GM10248 (cell line): ENCODE results near the gene RNF157.

Source experiments
- CTCF ChIA-PET: fragments of 300-600 bp; sonication (Branson Sonifier 250); formaldehyde crosslinking; extraction: SDS; loops from one replicate; lab custom pipeline; 2021; ENCODE audit warnings: antibody characterized with exemption; lab: Yijun Ruan, JAX
- POLR2A ChIA-PET: fragments of 350-650 bp; sonication (Branson Sonifier 250); formaldehyde crosslinking; extraction: SDS; loops from one replicate; lab custom pipeline; 2020; ENCODE audit warnings: antibody characterized with exemption; lab: Yijun Ruan, JAX
- DNase-seq: peaks from one replicate; pipeline ENCODE4 v3.0.0; 2012; ENCODE audit errors: extremely low spot score
- TF ChIP-seq, protein P1 (sequence below): IDR thresholded peaks from 2 replicates; pipeline ENCODE4 v1.5.1; 2012; ENCODE audit warnings: mild to moderate bottlenecking, low read depth; ENCODE audit errors: extremely low read depth, missing control alignments, control extremely low read depth

The RNF157 gene

DNA sequence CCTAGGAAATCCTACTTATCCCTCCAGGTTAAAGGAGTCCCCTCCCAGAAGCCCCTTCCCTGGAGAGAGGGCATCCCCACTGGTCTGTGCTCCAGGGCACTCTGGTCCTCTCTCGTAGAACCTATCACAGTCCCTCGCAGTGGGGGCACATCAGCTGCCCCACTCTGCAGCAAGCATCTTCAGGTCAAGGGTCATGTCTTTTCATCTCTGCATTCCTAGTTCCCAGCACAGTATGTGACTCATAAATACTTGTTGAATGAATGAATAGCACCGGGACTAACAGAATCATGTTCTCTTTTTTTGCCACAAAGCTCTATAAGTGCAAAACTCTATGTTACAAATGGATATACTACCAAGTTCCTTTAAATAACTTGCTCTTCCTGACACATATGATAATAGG lies 36.0 kb downstream of the RNF157 start:
- DNase-seq, result no peak
- CTCF ChIA-PET, result interaction anchor here (0.9 to 2.2 kb wide), 3 partner anchors 23 to 86 kb away, joined by 3 to 8 read pairs (median 4); no protein-coding TSS in a partner anchor
- POLR2A ChIA-PET, result no interaction called here
- TF ChIP-seq, protein P1, sequence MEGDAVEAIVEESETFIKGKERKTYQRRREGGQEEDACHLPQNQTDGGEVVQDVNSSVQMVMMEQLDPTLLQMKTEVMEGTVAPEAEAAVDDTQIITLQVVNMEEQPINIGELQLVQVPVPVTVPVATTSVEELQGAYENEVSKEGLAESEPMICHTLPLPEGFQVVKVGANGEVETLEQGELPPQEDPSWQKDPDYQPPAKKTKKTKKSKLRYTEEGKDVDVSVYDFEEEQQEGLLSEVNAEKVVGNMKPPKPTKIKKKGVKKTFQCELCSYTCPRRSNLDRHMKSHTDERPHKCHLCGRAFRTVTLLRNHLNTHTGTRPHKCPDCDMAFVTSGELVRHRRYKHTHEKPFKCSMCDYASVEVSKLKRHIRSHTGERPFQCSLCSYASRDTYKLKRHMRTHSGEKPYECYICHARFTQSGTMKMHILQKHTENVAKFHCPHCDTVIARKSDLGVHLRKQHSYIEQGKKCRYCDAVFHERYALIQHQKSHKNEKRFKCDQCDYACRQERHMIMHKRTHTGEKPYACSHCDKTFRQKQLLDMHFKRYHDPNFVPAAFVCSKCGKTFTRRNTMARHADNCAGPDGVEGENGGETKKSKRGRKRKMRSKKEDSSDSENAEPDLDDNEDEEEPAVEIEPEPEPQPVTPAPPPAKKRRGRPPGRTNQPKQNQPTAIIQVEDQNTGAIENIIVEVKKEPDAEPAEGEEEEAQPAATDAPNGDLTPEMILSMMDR, result no peak

DNA sequence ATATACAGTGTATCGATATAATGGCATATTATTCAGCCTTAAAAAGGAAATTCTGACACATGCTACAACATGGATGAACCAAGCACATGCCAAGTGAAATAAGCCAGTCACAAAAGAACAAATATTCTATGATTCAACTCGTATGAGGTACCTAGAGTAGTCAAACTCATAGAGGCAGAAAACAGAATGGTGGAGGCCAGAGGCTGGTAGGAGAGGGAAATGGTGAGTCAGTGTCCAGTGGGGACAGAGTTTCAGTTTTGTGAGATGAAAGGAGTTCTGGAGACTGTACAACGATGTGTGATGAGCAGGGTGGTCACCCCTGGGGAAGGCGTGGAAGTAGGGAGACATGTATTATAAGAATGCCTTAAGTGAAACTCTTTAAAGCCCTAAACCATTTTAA lies 39.9 kb downstream of the RNF157 start:
- POLR2A ChIA-PET, result no interaction called here
- CTCF ChIA-PET, result interaction anchor here (0.9 to 1.6 kb wide), 2 partner anchors 12 to 19 kb away, joined by 3 to 6 read pairs; no protein-coding TSS in a partner anchor
- TF ChIP-seq, protein P1, result no peak
- no peak for DNase-seq

DNA sequence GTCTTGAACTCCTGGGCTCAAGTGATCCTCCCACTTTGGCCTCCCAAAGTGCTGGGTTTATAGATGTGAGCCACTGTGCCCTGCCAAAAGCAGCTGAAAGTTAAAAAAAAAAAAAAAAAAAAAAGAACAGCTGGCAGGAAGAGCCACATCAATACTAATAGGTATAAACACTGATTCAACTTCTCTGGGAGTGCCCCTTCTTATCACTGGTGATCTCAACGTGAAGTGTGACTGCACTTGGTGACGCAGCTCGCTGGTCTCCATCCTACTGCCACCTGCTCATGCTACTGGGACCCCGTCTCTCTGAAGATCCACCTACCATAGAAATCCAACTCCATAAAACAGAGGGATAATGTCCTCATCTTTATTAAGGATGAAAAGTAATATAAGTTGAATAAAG lies 40.8 kb downstream of the RNF157 start:
- POLR2A ChIA-PET, result no interaction called here
- CTCF ChIA-PET, result interaction anchor here (1.1 to 1.6 kb wide), 5 partner anchors 14 to 64 kb away, joined by 3 to 6 read pairs (median 4); no protein-coding TSS in a partner anchor
- TF ChIP-seq, protein P1, result no peak
- DNase-seq, result no peak

DNA sequence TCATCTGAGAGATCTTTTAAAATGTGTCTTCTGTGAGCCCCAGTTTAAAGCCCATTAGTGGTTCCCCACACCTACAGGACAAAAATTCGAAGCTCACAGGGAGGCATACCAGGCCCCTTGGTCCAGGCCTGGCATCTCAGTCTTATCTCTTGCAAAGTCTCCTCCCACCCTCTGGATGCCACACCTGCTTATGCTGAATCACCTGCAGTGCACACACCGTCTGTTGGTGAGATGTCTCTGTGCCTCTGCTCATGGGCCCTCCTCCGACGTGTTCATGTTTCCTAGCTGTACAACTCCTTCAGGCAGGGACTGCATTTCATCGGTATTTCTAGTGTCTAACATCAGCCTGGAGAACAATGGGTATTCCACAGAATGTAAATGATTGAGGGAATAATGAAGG lies 41.6 kb downstream of the RNF157 start:
- DNase-seq, result no peak
- ChIA-PET POLR2A (no interaction called here), CTCF (interaction anchor here (0.8 to 3.7 kb wide), 7 partner anchors 9 to 65 kb away, joined by 3 to 18 read pairs (median 4); no protein-coding TSS in a partner anchor)
- TF ChIP-seq, protein P1, result no peak

DNA sequence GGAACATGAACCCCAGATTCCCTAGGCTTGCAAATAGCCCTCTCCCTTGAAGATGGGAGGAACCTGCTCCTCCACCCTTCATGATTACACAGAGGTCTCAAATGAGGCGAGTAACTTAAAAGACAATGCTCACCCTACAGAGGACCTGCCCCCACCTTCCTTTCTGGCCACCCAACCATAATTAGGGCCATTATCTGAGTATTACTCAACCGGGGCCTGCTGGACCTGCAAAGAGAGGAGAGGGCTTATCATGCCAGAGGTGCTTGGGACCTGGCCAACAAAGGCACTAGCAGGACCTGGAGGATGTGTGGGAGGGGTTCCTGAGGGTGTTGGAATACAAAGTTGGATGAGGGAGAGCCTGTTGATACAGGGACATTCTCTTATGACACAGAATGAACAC lies 42.4 kb downstream of the RNF157 start:
- DNase-seq, result no peak
- ChIA-PET POLR2A (no interaction called here), CTCF (interaction anchor here (0.8 to 3.7 kb wide), 2 partner anchors 10 to 17 kb away, joined by 4 to 18 read pairs; no protein-coding TSS in a partner anchor)
- TF ChIP-seq, protein P1, result no peak

DNA sequence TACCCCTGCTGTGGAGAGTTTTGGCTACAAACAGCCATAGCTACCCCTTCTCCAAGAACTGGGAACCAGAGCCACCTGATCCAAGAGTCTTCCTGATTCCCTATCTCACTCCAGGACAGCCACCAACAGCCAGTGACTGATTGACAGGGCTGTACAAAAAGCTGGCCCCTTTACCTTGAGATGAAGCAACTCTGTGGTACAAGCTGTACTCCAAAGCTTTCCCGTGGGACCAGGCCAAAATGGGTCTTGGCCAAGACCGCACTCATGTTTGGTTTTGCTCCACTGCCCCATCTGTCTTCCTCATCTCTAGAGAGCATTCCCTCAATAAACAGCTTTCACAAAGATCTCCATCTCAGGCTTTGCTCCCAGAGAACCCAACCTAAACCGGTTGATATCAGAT lies 43.6 kb downstream of the RNF157 start:
- ChIA-PET CTCF (interaction anchor here (0.9 to 3.7 kb wide), 4 partner anchors 11 to 72 kb away, joined by 3 to 18 read pairs (median 7); no protein-coding TSS in a partner anchor), POLR2A (interaction anchor here (1.0 kb wide), 1 partner anchor 62 kb away, joined by 7 read pairs; no protein-coding TSS in a partner anchor)
- TF ChIP-seq, protein P1, result no peak
- no peak for DNase-seq
